HEK293 (cell line): ENCODE measurements around the gene PSAPL1.

Source experiments
- CTCF ChIA-PET: fragments of 350-600 bp; formaldehyde crosslinking; extraction: SDS; loops from one replicate; lab custom pipeline; 2021; ENCODE audit warnings: antibody characterized with exemption; lab: Yijun Ruan, JAX
- POLR2A ChIA-PET: fragments of 300-600 bp; formaldehyde crosslinking; extraction: SDS; loops from one replicate; lab custom pipeline; 2020; ENCODE audit warnings: antibody characterized with exemption, inconsistent platforms; lab: Yijun Ruan, JAX
- H3K27ac ChIP-seq: fragments of 200-500 bp; sonication (Bioruptor generic); 2 replicates; pipeline ENCODE4 v1.5.1; 2014; ENCODE audit warnings: low read depth, low read length, control low read depth, inconsistent platforms; ENCODE audit errors: extremely low read depth
- H3K36me3 ChIP-seq, 2 experiments: fragments of 200-500 bp in 1 of 2; sonication (Bioruptor generic) in 1 of 2; 1 replicate in 1 of 2; 2 replicates in 1 of 2; pipeline ENCODE4 v1.5.1; 2014 to 2017; ENCODE audit warnings: inconsistent platforms in 2 of 2, low read length in 2 of 2; ENCODE audit not compliant: control insufficient read depth in 2 of 2, insufficient read depth in 1 of 2
- H3K4me1 ChIP-seq: fragments of 200-500 bp; sonication (Bioruptor generic); 2 replicates; pipeline ENCODE4 v1.5.1; 2014; ENCODE audit warnings: mild to moderate bottlenecking, low read length, inconsistent platforms; ENCODE audit not compliant: control insufficient read depth, insufficient read depth
- H3K4me3 ChIP-seq: 2 replicates; pipeline ENCODE4 v1.5.1; 2011; ENCODE audit warnings: low read depth, mild to moderate bottlenecking, control low read depth, low read length, moderate library complexity
- H3K9me3 ChIP-seq: fragments of 200-500 bp; sonication (Bioruptor generic); 2 replicates; pipeline ENCODE4 v1.5.1; 2014; ENCODE audit warnings: low read depth, low read length, inconsistent platforms; ENCODE audit not compliant: control insufficient read depth, insufficient read depth
- GLIS2 ChIP-seq: fragments of 450-650 bp; formaldehyde crosslinking; IDR thresholded peaks from 2 replicates; pipeline ENCODE4 v1.5.1; 2016; ENCODE audit warnings: missing biosample characterization, missing genetic modification characterization
- INSM2 ChIP-seq: fragments of 450-650 bp; formaldehyde crosslinking; IDR thresholded peaks from 2 replicates; pipeline ENCODE4 v1.5.1; 2016; ENCODE audit warnings: missing biosample characterization, missing genetic modification characterization
- PRDM6 ChIP-seq: fragments of 450-650 bp; formaldehyde crosslinking; IDR thresholded peaks from 2 replicates; pipeline ENCODE4 v1.5.1; 2017; ENCODE audit warnings: missing biosample characterization, missing genetic modification characterization
- SCRT2 ChIP-seq: fragments of 450-650 bp; formaldehyde crosslinking; IDR thresholded peaks from 2 replicates; pipeline ENCODE4 v1.5.1; 2016; ENCODE audit warnings: missing biosample characterization, missing genetic modification characterization
- YY2 ChIP-seq: fragments of 450-650 bp; formaldehyde crosslinking; IDR thresholded peaks from 2 replicates; pipeline ENCODE4 v1.5.1; 2016; ENCODE audit warnings: missing biosample characterization, missing genetic modification characterization
- ZBTB21 ChIP-seq: fragments of 450-650 bp; formaldehyde crosslinking; IDR thresholded peaks from 2 replicates; pipeline ENCODE4 v1.5.1; 2017; ENCODE audit warnings: missing biosample characterization, missing genetic modification characterization
- ZNF155 ChIP-seq: fragments of 450-650 bp; formaldehyde crosslinking; IDR thresholded peaks from 2 replicates; pipeline ENCODE4 v1.5.1; 2016; ENCODE audit warnings: missing biosample characterization, missing genetic modification characterization
- ZNF184 ChIP-seq: fragments of 450-650 bp; IDR thresholded peaks from 2 replicates; pipeline ENCODE4 v1.5.1; 2018; ENCODE audit warnings: missing biosample characterization, mild to moderate bottlenecking, missing genetic modification characterization
- ZNF24 ChIP-seq: fragments of 450-650 bp; formaldehyde crosslinking; IDR thresholded peaks from 2 replicates; pipeline ENCODE4 v1.5.1; 2016; ENCODE audit warnings: missing biosample characterization, missing genetic modification characterization
- ZNF335 ChIP-seq: fragments of 450-650 bp; formaldehyde crosslinking; conservative IDR thresholded peaks from 2 replicates; pipeline ENCODE4 v1.5.1; 2016; ENCODE audit warnings: missing biosample characterization, missing genetic modification characterization
- ZNF362 ChIP-seq: fragments of 450-650 bp; formaldehyde crosslinking; IDR thresholded peaks from 2 replicates; pipeline ENCODE4 v1.5.1; 2016; ENCODE audit warnings: missing biosample characterization, missing genetic modification characterization
- ZNF48 ChIP-seq: fragments of 450-650 bp; formaldehyde crosslinking; IDR thresholded peaks from 2 replicates; pipeline ENCODE4 v1.5.1; 2016; ENCODE audit warnings: missing biosample characterization, missing genetic modification characterization
- ZNF501 ChIP-seq: fragments of 450-650 bp; formaldehyde crosslinking; IDR thresholded peaks from 2 replicates; pipeline ENCODE4 v1.5.1; 2016; ENCODE audit warnings: missing biosample characterization, missing genetic modification characterization
- ZNF544 ChIP-seq: fragments of 450-650 bp; formaldehyde crosslinking; IDR thresholded peaks from 2 replicates; pipeline ENCODE4 v1.5.0; 2017; ENCODE audit warnings: missing biosample characterization, missing genetic modification characterization
- ZNF658 ChIP-seq: fragments of 450-650 bp; formaldehyde crosslinking; IDR thresholded peaks from 2 replicates; pipeline ENCODE4; 2016; ENCODE audit warnings: missing biosample characterization, missing genetic modification characterization
- ZNF692 ChIP-seq: fragments of 450-650 bp; formaldehyde crosslinking; IDR thresholded peaks from 2 replicates; pipeline ENCODE4 v1.5.1; 2016; ENCODE audit warnings: missing biosample characterization, missing genetic modification characterization
- ZNF768 ChIP-seq: fragments of 450-650 bp; formaldehyde crosslinking; IDR thresholded peaks from 2 replicates; pipeline ENCODE4 v1.5.1; 2018; ENCODE audit warnings: missing biosample characterization, mild to moderate bottlenecking, missing genetic modification characterization
- ZNF785 ChIP-seq: fragments of 450-650 bp; formaldehyde crosslinking; IDR thresholded peaks from 2 replicates; pipeline ENCODE4 v1.5.1; 2016; ENCODE audit warnings: missing biosample characterization, missing genetic modification characterization
- ZNF792 ChIP-seq: fragments of 450-650 bp; formaldehyde crosslinking; IDR thresholded peaks from 2 replicates; pipeline ENCODE4 v1.5.1; 2016; ENCODE audit warnings: missing biosample characterization, missing genetic modification characterization
- ZSCAN5A ChIP-seq: fragments of 450-650 bp; formaldehyde crosslinking; IDR thresholded peaks from 2 replicates; pipeline ENCODE4 v1.5.1; 2016; ENCODE audit warnings: missing biosample characterization, missing genetic modification characterization

Gene PSAPL1

GRCh38 chr4:7451800-7452199 lies 17.1 kb upstream of the PSAPL1 start:
- Histone ChIP-seq H3K27ac (no peak overlapping the region), H3K4me1 (no peaks in the 10 kb centered on the region), H3K36me3 (no peaks in the 10 kb centered on the region), H3K9me3 (no peaks in the 10 kb centered on the region), H3K4me3 (no peak overlapping the region)
- TF ChIP-seq ZNF785 (tag by site-specific recombination) (no peak), ZNF692 (no peak), ZNF24 (tag by site-specific recombination) (no peak), GLIS2 (tag by site-specific recombination) (no peak), ZBTB21 (no peak), ZNF792 (tag by site-specific recombination) (no peak), INSM2 (tag by site-specific recombination) (no peak), ZSCAN5A (tag by site-specific recombination) (no peak), ZNF544 (tag by site-specific recombination) (no peak), ZNF155 (tag by site-specific recombination) (no peak), ZNF335 (no peak), ZNF184 (tag by site-specific recombination) (no peak), ZNF658 (no peak), PRDM6 (no peak), ZNF501 (tag by site-specific recombination) (no peak), YY2 (tag by site-specific recombination) (no peak), ZNF48 (tag by site-specific recombination) (no peak), SCRT2 (tag by site-specific recombination) (no peak)
- ChIA-PET CTCF (interaction anchor here (0.5 to 0.9 kb wide), 3 partner anchors 117 to 190 kb away, joined by 3 read pairs; no protein-coding TSS in a partner anchor), POLR2A (no interaction called here)

- no peak overlapping the region for H3K4me3 ChIP-seq
- H3K4me1 ChIP-seq: no peaks in the 10 kb centered on the region
- ChIA-PET POLR2A (no interaction called here), CTCF (interaction anchor here (0.6 to 0.9 kb wide), 2 partner anchors 116 to 172 kb away, joined by 3 read pairs; no protein-coding TSS in a partner anchor)
- no peak overlapping the region for H3K27ac ChIP-seq
- no peaks in the 10 kb centered on the region for H3K36me3 ChIP-seq
- no peaks in the 10 kb centered on the region for H3K9me3 ChIP-seq
- TF ChIP-seq ZNF768 (no peak), ZNF362 (tag by site-specific recombination) (no peak)
Measured at GRCh38 chr4:7451434-7451789, 16.7 kb upstream of the PSAPL1 start.
